MM.1S (cell line): ENCODE measurements around the gene CYSTM1.

ENCODE experiments used
- CTCF ChIP-seq: fragments of 300-600 bp; sonication (generic); IDR thresholded peaks from 2 replicates; pipeline ENCODE4 v1.5.1; 2016; ENCODE audit warnings: antibody characterized with exemption, low read length, mixed read lengths
- EZH2 ChIP-seq: fragments of 300-600 bp; sonication (generic); optimal IDR thresholded peaks from 2 replicates; pipeline ENCODE3; 2017; ENCODE audit warnings: low read depth, mild to moderate bottlenecking, antibody characterized with exemption, low read length, mixed read lengths

- TF ChIP-seq CTCF (no peak), EZH2 (no peak)
Observed at GRCh38 chr5:140243706-140244250, 68.8 kb downstream of the CYSTM1 start.
